GM19452 (cell line): ENCODE results near the gene NT5M.

Experiments used
- ATAC-seq: cut with Tn5 transposase; IDR thresholded peaks from one replicate; pipeline ENCODE4 v1.9.1; 2021; ENCODE audit not compliant: unreplicated experiment

Gene NT5M

GRCh38 chr17:17388657-17389496 is 85.7 kb downstream of the NT5M start:
- ATAC-seq = no peak

GRCh38 chr17:17391668-17392370 is 88.6 kb downstream of the NT5M start:
- no peak for ATAC-seq

- ATAC-seq = no peak
Observed at GRCh38 chr17:17393976-17394375, 90.8 kb downstream of the NT5M start.

GRCh38 chr17:17394494-17394893 is 91.3 kb downstream of the NT5M start:
- ATAC-seq = no peak

DNA sequence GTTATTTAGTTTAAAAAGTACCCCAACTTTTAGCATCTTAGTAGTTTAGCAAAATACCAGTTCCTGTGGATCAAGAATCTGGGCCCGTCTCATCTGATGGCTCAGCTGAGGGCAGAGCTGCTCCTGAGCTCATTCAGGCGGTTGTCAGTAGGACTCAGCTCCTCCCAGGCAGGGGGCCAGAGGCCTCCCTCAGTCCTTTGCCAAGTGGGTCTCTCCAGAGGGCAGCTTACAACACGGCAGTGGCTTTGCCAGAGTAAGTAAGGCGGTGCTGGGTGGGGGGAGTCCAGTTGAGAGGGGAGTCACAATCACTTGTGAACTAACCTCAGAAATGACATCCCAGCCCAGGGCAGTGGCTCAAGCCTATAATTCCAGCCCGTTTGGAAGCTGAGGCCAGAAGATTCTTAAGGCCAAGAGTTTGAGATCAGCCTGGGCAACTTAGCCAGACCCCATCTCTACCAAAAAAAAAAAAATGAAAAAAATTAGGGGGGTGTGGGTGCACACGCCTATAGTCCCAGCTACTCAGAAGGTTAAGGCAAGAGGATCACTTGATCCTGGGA is 92.2 kb downstream of the NT5M start:
- no peak for ATAC-seq

- no peak for ATAC-seq
Observed at GRCh38 chr17:17395885-17396284, 92.7 kb downstream of the NT5M start.
